ENCODE results near the gene TMEM132D.

GRCh38 chr12:129938089-129938488, 34.3 kb upstream of the TMEM132D start:
- TF ChIP-seq CTCF (IDR thresholded peaks at IDR 0.05), result no peak
- TF ChIP-seq REST (IDR thresholded peaks at IDR 0.05; ENCODE audit: insufficient read depth in 1 of 2, low read depth in 2 of 2, low read length in 1 of 2), result no peak
